Measurements from ENCODE around the gene ERGIC2.

Gene ERGIC2

GRCh38 chr12:29380536-29381523 is at the start of gene ERGIC2:
Gene ERGIC2, minus strand, starts transcription at chr12:29381172. Its CDS starts 9,539 bp downstream, at chr12:29371633.
- TF ChIP-seq, protein P1, sequence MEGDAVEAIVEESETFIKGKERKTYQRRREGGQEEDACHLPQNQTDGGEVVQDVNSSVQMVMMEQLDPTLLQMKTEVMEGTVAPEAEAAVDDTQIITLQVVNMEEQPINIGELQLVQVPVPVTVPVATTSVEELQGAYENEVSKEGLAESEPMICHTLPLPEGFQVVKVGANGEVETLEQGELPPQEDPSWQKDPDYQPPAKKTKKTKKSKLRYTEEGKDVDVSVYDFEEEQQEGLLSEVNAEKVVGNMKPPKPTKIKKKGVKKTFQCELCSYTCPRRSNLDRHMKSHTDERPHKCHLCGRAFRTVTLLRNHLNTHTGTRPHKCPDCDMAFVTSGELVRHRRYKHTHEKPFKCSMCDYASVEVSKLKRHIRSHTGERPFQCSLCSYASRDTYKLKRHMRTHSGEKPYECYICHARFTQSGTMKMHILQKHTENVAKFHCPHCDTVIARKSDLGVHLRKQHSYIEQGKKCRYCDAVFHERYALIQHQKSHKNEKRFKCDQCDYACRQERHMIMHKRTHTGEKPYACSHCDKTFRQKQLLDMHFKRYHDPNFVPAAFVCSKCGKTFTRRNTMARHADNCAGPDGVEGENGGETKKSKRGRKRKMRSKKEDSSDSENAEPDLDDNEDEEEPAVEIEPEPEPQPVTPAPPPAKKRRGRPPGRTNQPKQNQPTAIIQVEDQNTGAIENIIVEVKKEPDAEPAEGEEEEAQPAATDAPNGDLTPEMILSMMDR (IDR thresholded peaks at IDR 0.05; ENCODE audit: low read depth, low read length, missing control alignments), result no peak
- H3K4me3 ChIP-seq (ENCODE audit: low read depth, low read length), result peak within 1 kb of the TSS; percentile 100
- peak; percentile 99 for DNase-seq (ENCODE audit: low read depth)

DNA sequence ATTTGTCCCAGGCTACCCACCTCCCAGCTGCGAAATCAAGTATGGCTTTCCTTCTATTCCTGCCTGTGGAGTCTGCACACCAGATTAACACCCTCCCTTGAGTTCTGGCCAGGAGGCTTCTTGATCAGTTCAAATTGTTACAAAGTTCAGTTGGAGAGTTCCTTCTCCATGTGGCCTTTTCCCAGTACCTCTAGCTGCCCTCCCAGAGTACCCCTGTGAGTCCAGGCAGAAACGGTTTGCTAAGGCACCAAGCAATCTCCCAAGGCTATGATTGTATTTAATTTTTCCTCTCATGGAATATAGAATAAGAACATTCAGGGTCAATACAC is 49.7 kb upstream of the ERGIC2 start:
- TF ChIP-seq, protein P1 (IDR thresholded peaks at IDR 0.05; ENCODE audit: low read depth, low read length, missing control alignments), result no peak
- no peak for DNase-seq (ENCODE audit: low read depth)

GRCh38 chr12:29429999-29430715 is 49.2 kb upstream of the ERGIC2 start:
- DNase-seq (ENCODE audit: low read depth), result no peak
- TF ChIP-seq, protein P1 (IDR thresholded peaks at IDR 0.05; ENCODE audit: low read depth, low read length, missing control alignments), result no peak
- no peak overlapping the region for H3K4me3 ChIP-seq (ENCODE audit: low read depth, low read length)

More for the DNA sequence above, 49.7 kb upstream of the ERGIC2 start:
- H3K4me3 ChIP-seq (ENCODE audit: low read depth, low read length), result no peak overlapping the region

DNA sequence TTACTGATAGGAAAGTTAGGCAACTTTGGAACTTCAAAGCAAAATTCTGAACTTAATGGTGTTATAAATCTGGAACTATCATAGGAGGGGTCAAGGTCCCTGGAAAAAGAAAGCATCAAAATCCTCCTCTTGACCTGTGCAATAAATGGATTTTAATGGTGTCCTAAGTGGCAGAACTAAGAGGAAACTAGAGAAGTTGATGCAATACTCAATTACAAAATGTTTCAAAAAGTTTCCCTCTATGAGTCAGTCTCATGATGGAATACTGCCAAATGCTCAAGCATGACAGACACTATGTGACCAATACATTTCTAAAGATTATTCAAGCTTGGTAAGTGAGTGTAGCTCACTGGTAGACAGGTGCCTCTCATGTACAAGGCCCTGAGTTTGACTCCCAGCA is 47.7 kb upstream of the ERGIC2 start:
- no peak for DNase-seq (ENCODE audit: low read depth)
- H3K4me3 ChIP-seq (ENCODE audit: low read depth, low read length), result no peak overlapping the region
- TF ChIP-seq, protein P1 (IDR thresholded peaks at IDR 0.05; ENCODE audit: low read depth, low read length, missing control alignments), result no peak

- H3K4me3 ChIP-seq (ENCODE audit: low read depth, low read length), result no peak overlapping the region
- DNase-seq (ENCODE audit: low read depth), result peak; percentile 44
Observed at GRCh38 chr12:29427964-29428363, 47.0 kb upstream of the ERGIC2 start.

DNA sequence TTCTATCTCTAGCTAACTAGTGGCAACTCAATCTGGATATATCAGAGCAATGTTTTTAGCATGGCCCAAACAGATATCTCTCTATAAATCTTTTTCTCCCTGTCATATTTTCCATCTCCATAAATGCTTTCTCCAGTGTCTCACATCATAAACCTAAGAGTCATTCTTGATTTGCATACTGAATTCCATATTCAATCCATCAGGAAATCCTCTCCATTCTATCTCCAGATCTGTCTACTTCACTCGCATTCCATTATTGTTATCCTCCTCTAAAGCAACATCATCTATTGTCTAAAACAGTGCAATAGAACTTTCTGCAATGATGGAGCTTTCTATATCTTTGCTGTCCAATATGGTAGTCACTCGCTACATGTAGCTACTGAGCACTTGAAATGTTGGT is 45.5 kb upstream of the ERGIC2 start:
- no peak overlapping the region for H3K4me3 ChIP-seq (ENCODE audit: low read depth, low read length)
- no peak for DNase-seq (ENCODE audit: low read depth)
- TF ChIP-seq, protein P1 (IDR thresholded peaks at IDR 0.05; ENCODE audit: low read depth, low read length, missing control alignments), result no peak

More at GRCh38 chr12:29427964-29428363, 47.0 kb upstream of the ERGIC2 start:
- TF ChIP-seq, protein P1 (IDR thresholded peaks at IDR 0.05; ENCODE audit: low read depth, low read length, missing control alignments), result peak; percentile 66
